ENCODE data around the gene EHD4. TPM values are rescaled to one million over a fixed set of nuclear protein-coding genes. Genes with fewer than 3 reads are reported as not detected.

Gene EHD4
- total RNA-seq, 6 experiments from 2014 or later: 14.1 to 21.8 (median 18.1) TPM

DNA sequence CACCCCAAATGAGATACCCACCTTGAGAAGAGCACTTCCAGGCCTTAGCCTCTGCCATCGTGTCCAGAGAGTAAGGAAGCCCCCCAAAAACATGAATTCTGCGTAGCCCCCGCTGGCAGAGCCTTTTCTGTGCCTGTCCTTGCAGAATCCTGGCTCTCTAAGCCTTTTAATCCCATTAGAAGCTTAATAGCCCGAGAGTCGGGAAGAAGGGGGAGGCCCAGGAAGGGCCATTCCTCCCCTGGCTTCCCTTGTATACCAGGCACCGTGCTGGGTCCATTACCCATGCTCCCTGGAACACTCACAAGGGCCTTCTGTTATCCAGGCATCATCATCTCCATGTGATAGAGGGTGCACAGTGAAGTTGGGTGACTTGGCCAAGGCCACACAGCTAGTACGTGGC lies 85.6 kb downstream of the EHD4 start:
- no peak for DNase-seq
- TF ChIP-seq, protein P1, sequence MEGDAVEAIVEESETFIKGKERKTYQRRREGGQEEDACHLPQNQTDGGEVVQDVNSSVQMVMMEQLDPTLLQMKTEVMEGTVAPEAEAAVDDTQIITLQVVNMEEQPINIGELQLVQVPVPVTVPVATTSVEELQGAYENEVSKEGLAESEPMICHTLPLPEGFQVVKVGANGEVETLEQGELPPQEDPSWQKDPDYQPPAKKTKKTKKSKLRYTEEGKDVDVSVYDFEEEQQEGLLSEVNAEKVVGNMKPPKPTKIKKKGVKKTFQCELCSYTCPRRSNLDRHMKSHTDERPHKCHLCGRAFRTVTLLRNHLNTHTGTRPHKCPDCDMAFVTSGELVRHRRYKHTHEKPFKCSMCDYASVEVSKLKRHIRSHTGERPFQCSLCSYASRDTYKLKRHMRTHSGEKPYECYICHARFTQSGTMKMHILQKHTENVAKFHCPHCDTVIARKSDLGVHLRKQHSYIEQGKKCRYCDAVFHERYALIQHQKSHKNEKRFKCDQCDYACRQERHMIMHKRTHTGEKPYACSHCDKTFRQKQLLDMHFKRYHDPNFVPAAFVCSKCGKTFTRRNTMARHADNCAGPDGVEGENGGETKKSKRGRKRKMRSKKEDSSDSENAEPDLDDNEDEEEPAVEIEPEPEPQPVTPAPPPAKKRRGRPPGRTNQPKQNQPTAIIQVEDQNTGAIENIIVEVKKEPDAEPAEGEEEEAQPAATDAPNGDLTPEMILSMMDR (IDR thresholded peaks at IDR 0.05): no peak
- H3K9me3 Mint-ChIP-seq: no peaks in the 10 kb centered on the region
- peaks cover 1% of the 10 kb centered on the region for H3K27me3 Mint-ChIP-seq (ENCODE audit: insufficient read depth)
- no peak overlapping the region for H3K27ac Mint-ChIP-seq
- no peak overlapping the region for H3K4me3 Mint-ChIP-seq
- no peaks in the 10 kb centered on the region for H3K36me3 Mint-ChIP-seq (ENCODE audit: low read depth)
- no peaks in the 10 kb centered on the region for H3K4me1 Mint-ChIP-seq (ENCODE audit: low read depth)

DNA sequence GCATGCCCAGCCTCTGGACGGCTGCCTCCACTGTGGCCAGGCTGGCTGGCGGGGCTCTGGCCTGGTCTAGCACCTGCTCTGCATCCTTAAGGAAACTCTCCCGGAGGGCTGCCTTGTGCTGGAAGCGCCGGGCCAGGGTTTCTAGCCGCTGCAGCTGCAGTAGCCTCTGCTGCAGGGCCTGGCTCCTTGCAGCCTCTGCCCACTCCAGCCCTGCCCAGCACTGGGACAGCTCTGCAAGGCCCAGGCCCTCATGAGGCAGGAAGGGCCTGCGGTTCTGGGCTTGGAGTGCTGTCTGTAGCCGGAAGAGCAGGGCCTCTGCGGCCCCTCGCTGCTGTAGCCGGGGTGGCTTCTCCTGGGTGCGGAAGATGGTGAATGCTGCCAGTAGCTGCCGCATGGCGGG lies 86.5 kb downstream of the EHD4 start:
- no peak for DNase-seq
- TF ChIP-seq, protein P1 (IDR thresholded peaks at IDR 0.05): no peak

DNA sequence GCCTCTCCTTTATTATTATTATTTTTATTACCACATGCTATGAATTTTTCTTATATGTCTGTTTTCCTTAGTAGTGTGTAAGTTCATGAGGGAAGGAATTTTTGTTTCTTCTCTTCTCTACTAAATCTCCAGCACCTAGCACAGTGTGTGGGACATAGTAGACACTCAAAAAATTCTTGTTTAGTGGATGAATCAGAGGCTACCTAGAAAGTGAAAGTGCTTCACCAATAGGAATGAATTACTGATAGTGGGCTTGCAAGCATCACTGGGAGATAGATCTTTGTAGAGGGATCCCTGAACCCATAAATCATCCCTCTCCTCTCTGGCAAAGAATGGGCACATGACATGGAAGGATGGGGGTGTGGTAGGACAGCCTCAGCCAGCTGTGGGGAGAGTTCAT lies 87.0 kb downstream of the EHD4 start:
- Mint-ChIP-seq H3K27ac (no peak overlapping the region), H3K36me3 (ENCODE audit: low read depth) (no peaks in the 10 kb centered on the region), H3K4me1 (ENCODE audit: low read depth) (no peaks in the 10 kb centered on the region), H3K4me3 (no peak overlapping the region), H3K9me3 (no peaks in the 10 kb centered on the region), H3K27me3 (ENCODE audit: insufficient read depth) (peaks cover 7% of the 10 kb centered on the region)
- TF ChIP-seq, protein P1 (IDR thresholded peaks at IDR 0.05): no peak
- no peak for DNase-seq

More for the DNA sequence above, 86.5 kb downstream of the EHD4 start:
- H3K9me3 Mint-ChIP-seq: no peaks in the 10 kb centered on the region
- H3K36me3 Mint-ChIP-seq (ENCODE audit: low read depth): no peaks in the 10 kb centered on the region
- no peaks in the 10 kb centered on the region for H3K4me1 Mint-ChIP-seq (ENCODE audit: low read depth)
- H3K4me3 Mint-ChIP-seq: no peak overlapping the region
- peaks cover 4% of the 10 kb centered on the region for H3K27me3 Mint-ChIP-seq (ENCODE audit: insufficient read depth)
- H3K27ac Mint-ChIP-seq: no peak overlapping the region

DNA sequence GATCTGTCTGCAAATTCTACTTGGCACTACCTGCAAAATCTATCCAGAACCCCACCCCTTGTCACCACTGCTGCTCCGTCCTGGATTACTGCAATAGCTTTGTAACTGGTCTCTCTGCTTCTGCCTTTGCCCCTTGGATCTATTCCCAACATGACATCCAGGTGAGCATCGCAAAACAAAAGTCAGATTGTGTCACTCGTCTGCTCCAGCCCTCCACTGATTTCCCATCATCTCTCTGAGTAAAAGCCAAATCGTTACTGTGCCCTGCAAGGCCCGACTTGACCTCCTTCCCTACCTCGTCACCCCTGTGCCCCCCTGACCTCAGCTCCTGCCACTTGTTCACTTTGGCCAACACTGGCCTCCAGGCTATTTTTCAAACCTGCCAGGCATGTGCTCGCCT lies 87.9 kb downstream of the EHD4 start:
- Mint-ChIP-seq H3K4me1 (ENCODE audit: low read depth) (no peaks in the 10 kb centered on the region), H3K27ac (no peak overlapping the region), H3K36me3 (ENCODE audit: low read depth) (no peaks in the 10 kb centered on the region), H3K9me3 (no peaks in the 10 kb centered on the region), H3K4me3 (no peak overlapping the region), H3K27me3 (ENCODE audit: insufficient read depth) (peaks cover 11% of the 10 kb centered on the region)
- no peak for DNase-seq
- TF ChIP-seq, protein P1 (IDR thresholded peaks at IDR 0.05): no peak

DNA sequence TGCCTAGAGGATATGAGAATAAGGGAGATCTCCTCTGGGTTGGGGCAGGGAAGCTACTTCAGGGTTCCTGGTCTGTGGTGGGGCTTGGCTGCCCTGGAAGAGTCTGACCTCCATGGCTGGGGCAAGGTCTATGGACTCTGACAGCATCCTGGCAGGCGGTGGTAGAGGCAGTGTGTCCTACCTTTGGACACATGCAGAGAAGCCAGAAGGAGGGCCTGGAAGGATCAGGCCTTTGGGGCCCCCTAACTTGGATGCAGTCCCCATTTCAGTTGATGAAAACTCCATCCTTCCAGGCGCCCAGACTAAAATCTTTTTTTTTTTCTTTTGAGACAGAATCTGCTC lies 88.9 kb downstream of the EHD4 start:
- Mint-ChIP-seq H3K27me3 (ENCODE audit: insufficient read depth) (peaks cover 13% of the 10 kb centered on the region), H3K4me1 (ENCODE audit: low read depth) (no peaks in the 10 kb centered on the region), H3K9me3 (no peaks in the 10 kb centered on the region), H3K27ac (no peak overlapping the region), H3K36me3 (ENCODE audit: low read depth) (no peaks in the 10 kb centered on the region), H3K4me3 (no peak overlapping the region)
- TF ChIP-seq, protein P1 (IDR thresholded peaks at IDR 0.05): no peak
- DNase-seq: no peak

Measured in HFFc6 (cell line).